H1 (cell line): ENCODE measurements around the gene CLPSL2. TPM values are rescaled to one million over a fixed set of nuclear protein-coding genes. Genes with fewer than 3 reads are reported as not detected.

ENCODE experiments used
- CTCF ChIA-PET: fragments of 300-600 bp; sonication (Branson Sonifier 250); formaldehyde crosslinking; loops from one replicate; lab custom pipeline; 2021; ENCODE audit not compliant: partially characterized antibody; lab: Charles Lee
- POLR2A ChIA-PET: fragments of 300-600 bp; sonication (Branson Sonifier 250); formaldehyde crosslinking; loops from one replicate; lab custom pipeline; 2021; ENCODE audit warnings: inconsistent platforms; ENCODE audit not compliant: partially characterized antibody; lab: Charles Lee
- DNase-seq, 2 experiments: peaks; one replicate each; pipeline versions ENCODE4 v3.0.0 to v3.0.0-alpha.2; 2010 to 2022; ENCODE audit warnings: low spot score in 2 of 2, low read depth in 1 of 2, mixed read lengths in 1 of 2
- FAIRE-seq: peaks from 2 replicates; lab custom pipeline; 2011; peaks lifted over from hg19 to GRCh38; lab: Jason Lieb, UNC
- H2AFZ ChIP-seq: 2 replicates; pipeline ENCODE4 v1.8.1; 2012; ENCODE audit warnings: low read length, inconsistent platforms
- H2AK5ac ChIP-seq: 2 replicates; pipeline ENCODE4 v1.6.1; 2013; ENCODE audit warnings: low read depth, low read length
- H2BK120ac ChIP-seq: replicated peaks from 2 replicates; pipeline ENCODE3; 2013; ENCODE audit warnings: low read depth, low read length, inconsistent platforms
- H2BK12ac ChIP-seq: 2 replicates; pipeline ENCODE4 v1.6.1; 2013; ENCODE audit warnings: low read depth, low read length
- H2BK15ac ChIP-seq: 2 replicates; pipeline ENCODE4 v1.6.1; 2013; ENCODE audit warnings: low read length
- H2BK20ac ChIP-seq: 2 replicates; pipeline ENCODE4 v1.6.1; 2013; ENCODE audit warnings: low read length
- H2BK5ac ChIP-seq: 2 replicates; pipeline ENCODE4 v1.6.1; 2013; ENCODE audit warnings: low read depth, low read length
- H3K14ac ChIP-seq: 2 replicates; pipeline ENCODE4 v1.6.1; 2013; ENCODE audit warnings: inconsistent platforms; ENCODE audit not compliant: insufficient read length
- H3K18ac ChIP-seq: 2 replicates; pipeline ENCODE4 v1.6.1; 2013; ENCODE audit warnings: low read length; ENCODE audit errors: extremely low read depth
- H3K23ac ChIP-seq: 2 replicates; pipeline ENCODE4 v1.6.1; 2013; ENCODE audit warnings: inconsistent platforms; ENCODE audit not compliant: insufficient read length
- H3K23me2 ChIP-seq: 2 replicates; pipeline ENCODE4 v1.6.1; 2013; ENCODE audit warnings: low read depth, low read length
- H3K27ac ChIP-seq: 2 replicates; pipeline ENCODE4 v1.6.1; 2011; ENCODE audit warnings: low read depth, low read length, inconsistent platforms
- H3K27me3 ChIP-seq, 4 experiments: replicated peaks in 1 of 4; 1 replicate in 1 of 4; 2 replicates in 3 of 4; pipeline versions ENCODE4 v1.6.1 to v1.8.1; 2011 to 2013; ENCODE audit warnings: low read length in 3 of 4, mild to moderate bottlenecking in 3 of 4, inconsistent platforms in 2 of 4, mixed read lengths in 2 of 4, moderate library complexity in 1 of 4; ENCODE audit not compliant: control insufficient read depth in 3 of 4, insufficient read depth in 3 of 4; ENCODE audit errors: extremely low read depth in 1 of 4
- H3K36me3 ChIP-seq, 4 experiments: 2 replicates each; pipeline versions ENCODE4 v1.6.1 to v1.8.1; 2011 to 2013; ENCODE audit warnings: mild to moderate bottlenecking in 4 of 4, low read length in 3 of 4, moderate library complexity in 2 of 4, control low read depth in 1 of 4, inconsistent platforms in 1 of 4; ENCODE audit not compliant: insufficient read depth in 4 of 4, control insufficient read depth in 2 of 4
- H3K4ac ChIP-seq: replicated peaks from 2 replicates; pipeline ENCODE3; 2013; ENCODE audit warnings: low read length, low read depth, mixed read lengths, inconsistent platforms; ENCODE audit not compliant: insufficient read length
- H3K4me1 ChIP-seq, 4 experiments: replicated peaks in 1 of 4; 1 replicate in 1 of 4; 2 replicates in 3 of 4; pipeline versions ENCODE4 v1.6.1 to v1.8.1; 2011 to 2013; ENCODE audit warnings: low read length in 3 of 4, inconsistent platforms in 2 of 4, mixed read lengths in 1 of 4; ENCODE audit not compliant: insufficient read depth in 4 of 4, control insufficient read depth in 3 of 4
- H3K4me2 ChIP-seq, 2 experiments: 2 replicates each; pipeline versions ENCODE4 v1.6.1 to v1.8.1; 2011 to 2013; ENCODE audit warnings: low read depth in 2 of 2, low read length in 2 of 2, control low read depth in 1 of 2, inconsistent platforms in 1 of 2, mild to moderate bottlenecking in 1 of 2; ENCODE audit not compliant: insufficient read depth in 1 of 2
- H3K4me3 ChIP-seq, 4 experiments: fragments of 200-600, 300-600 bp in 1 of 4; sonication (generic), shearing (Covaris generic), sonication (Bioruptor Twin) in 1 of 4; 2 replicates each; pipeline versions ENCODE4 v1.5.1 to v1.8.1; 2011 to 2016; ENCODE audit warnings: low read length in 4 of 4, low read depth in 3 of 4, control low read depth in 2 of 4, inconsistent platforms in 2 of 4, mild to moderate bottlenecking in 2 of 4, mixed read lengths in 1 of 4, moderate library complexity in 1 of 4; ENCODE audit not compliant: insufficient read depth in 2 of 4; ENCODE audit errors: extremely low read depth in 1 of 4
- H3K56ac ChIP-seq: replicated peaks from 2 replicates; pipeline ENCODE3; 2013; ENCODE audit warnings: low read depth, mild to moderate bottlenecking, mixed read lengths, low read length, inconsistent platforms; ENCODE audit not compliant: insufficient read length
- H3K79me1 ChIP-seq: 2 replicates; pipeline ENCODE4 v1.6.1; 2013; ENCODE audit warnings: low read depth, low read length, control low read depth
- H3K79me2 ChIP-seq, 2 experiments: 2 replicates each; pipeline versions ENCODE4 v1.6.1 to v1.8.1; 2012 to 2013; ENCODE audit warnings: low read length in 2 of 2, mild to moderate bottlenecking in 2 of 2, inconsistent platforms in 1 of 2; ENCODE audit not compliant: insufficient read depth in 2 of 2, control insufficient read depth in 1 of 2
- H3K9ac ChIP-seq, 4 experiments: replicated peaks in 1 of 4; 1 replicate in 1 of 4; 2 replicates in 3 of 4; pipeline versions ENCODE4 v1.6.1 to v1.8.1; 2011 to 2013; ENCODE audit warnings: low read depth in 3 of 4, low read length in 3 of 4, control low read depth in 2 of 4, mild to moderate bottlenecking in 2 of 4, moderate library complexity in 2 of 4, inconsistent platforms in 1 of 4; ENCODE audit errors: extremely low read depth in 1 of 4
- H3K9me3 ChIP-seq, 2 experiments: 2 replicates each; pipeline versions ENCODE4 v1.6.1 to v1.8.1; 2012 to 2013; ENCODE audit warnings: mild to moderate bottlenecking in 2 of 2, moderate library complexity in 2 of 2, control low read depth in 1 of 2, inconsistent platforms in 1 of 2, low read depth in 1 of 2, low read length in 1 of 2, mixed read lengths in 1 of 2; ENCODE audit not compliant: insufficient read depth in 2 of 2
- H4K20me1 ChIP-seq, 2 experiments: replicated peaks in 1 of 2; 2 replicates each; pipeline versions ENCODE3 to v1.8.1; 2011 to 2013; ENCODE audit warnings: inconsistent platforms in 2 of 2, low read length in 2 of 2, mild to moderate bottlenecking in 1 of 2; ENCODE audit not compliant: insufficient read depth in 2 of 2, control insufficient read depth in 1 of 2
- H4K5ac ChIP-seq: 2 replicates; pipeline ENCODE4 v1.6.1; 2013; ENCODE audit warnings: low read length, low read depth, mixed read lengths, inconsistent platforms; ENCODE audit not compliant: insufficient read length
- H4K8ac ChIP-seq: 2 replicates; pipeline ENCODE4 v1.8.0; 2013; ENCODE audit warnings: mild to moderate bottlenecking, moderate library complexity, low read length, inconsistent platforms; ENCODE audit not compliant: insufficient read depth; ENCODE audit errors: extremely low read depth
- H4K91ac ChIP-seq: replicated peaks from 2 replicates; pipeline ENCODE3; 2013; ENCODE audit warnings: low read length, mixed read lengths, inconsistent platforms; ENCODE audit not compliant: insufficient read length
- ASH2L ChIP-seq: fragments of 200-600, 300-600 bp; sonication (generic); IDR thresholded peaks from one replicate; pipeline ENCODE4 v1.7.1; 2017; ENCODE audit warnings: low read length
- CREB1 ChIP-seq: IDR thresholded peaks from 2 replicates; pipeline ENCODE4 v1.6.1; 2012; ENCODE audit warnings: inconsistent platforms
- KDM1A ChIP-seq: fragments of 200-600, 300-600 bp; sonication (generic); IDR thresholded peaks from 2 replicates; pipeline ENCODE4 v1.7.1; 2016; ENCODE audit warnings: mild to moderate bottlenecking, low read length, borderline replicate concordance
- WGBS, 2 experiments: shearing (Covaris generic) in 1 of 2; methylation state at CpG; one replicate each; pipeline versions ENCODE4 v1.1.6 to v1.1.7; 2013 to 2015; ENCODE audit warnings: low lambda C conversion rate in 2 of 2, mixed read lengths in 2 of 2, inconsistent platforms in 1 of 2, low coverage in 1 of 2, missing lambda C conversion rate in 1 of 2; ENCODE audit not compliant: insufficient replicate concordance in 2 of 2, insufficient coverage in 1 of 2, insufficient read length in 1 of 2; ENCODE audit errors: extremely low coverage in 1 of 2, missing lambda C conversion rate in 1 of 2; 5-methylcytosine and 5-hydroxymethylcytosine counted together
- polyA plus RNA-seq, 7 experiments: library from polyadenylated mRNA; depleted of rRNA in 3 of 7; stranded (reverse) in 5 of 7; unstranded in 2 of 7; fragments of >200 nt in 5 of 7; fragments of 200-250 nt in 2 of 7; gene quantifications; 1 replicate in 5 of 7; 2 replicates in 1 of 7; 4 replicates in 1 of 7; pipeline versions ENCODE4 v1.2.1 to v1.2.3, GENCODE V29; 2011 to 2013; ENCODE audit warnings: missing spikeins in 2 of 7, mixed read lengths in 2 of 7
- total RNA-seq: library from RNA; stranded (reverse); fragmentation: NEBNext Ultra II Directional; extraction: Animal tissue kit (Norgen Biotek cat#: 25700); gene quantifications from 2 replicates; pipeline ENCODE4 v1.2.1, GENCODE V29; 2021

Gene CLPSL2
- total and polyA plus RNA-seq, 2 of the 8 experiments (the other 6 are each of a cell fraction or from before 2014, with no cell fraction given): 1.4 to 3.4 TPM

- H2BK15ac ChIP-seq: peak overlapping the region; percentile 37
- H3K4me1 ChIP-seq: peaks cover 11 to 39% (median 30%) of the 10 kb centered on the region in 4 experiments
- H4K20me1 ChIP-seq: no peaks in the 10 kb centered on the region
- peak overlapping the region; percentile 43 to 91 (median 70) for H3K4me3 ChIP-seq
- FAIRE-seq: no peak
- peak overlapping the region; percentile 81 for H2BK120ac ChIP-seq
- no peak for DNase-seq
- H3K4me2 ChIP-seq: peak overlapping the region; percentile 74 to 89
- H3K23me2 ChIP-seq: peaks cover 22% of the 10 kb centered on the region
- TF ChIP-seq KDM1A: peak; percentile 90
- TF ChIP-seq CREB1: no peak
- TF ChIP-seq ASH2L: peak; percentile 32
- no peak overlapping the region for H4K8ac ChIP-seq
- H3K36me3 ChIP-seq: no peaks in the 10 kb centered on the region
- H2AFZ ChIP-seq: no peak overlapping the region
- H2BK12ac ChIP-seq: 0 out of 2 replicates have a peak overlapping the region, but pooled peaks have one; percentile 7
- peak overlapping the region; percentile 90 for H4K91ac ChIP-seq
- no peaks in the 10 kb centered on the region for H3K79me1 ChIP-seq
- peak overlapping the region; percentile 2 for H2AK5ac ChIP-seq
- peak overlapping the region; percentile 90 for H4K5ac ChIP-seq
- peak overlapping the region; percentile 80; the same call in 1 of the 2 replicates for H3K18ac ChIP-seq
- H3K56ac ChIP-seq: no peak overlapping the region
- H3K9me3 ChIP-seq: no peaks in the 10 kb centered on the region
- H3K14ac ChIP-seq: no peak overlapping the region
- peaks cover 0 to 7% (median 1%) of the 10 kb centered on the region in 4 experiments; a peak in 3 of 7 replicates for H3K27me3 ChIP-seq
- ChIA-PET POLR2A (interaction anchor here (1.4 to 2.7 kb wide), 7 partner anchors 9 to 233 kb away, joined by 4 to 9 read pairs (median 6); partner anchors contain the start of gene FKBP5), CTCF (interaction anchor here (0.9 to 3.8 kb wide), 5 partner anchors 10 to 208 kb away, joined by 3 to 12 read pairs (median 3); no protein-coding TSS in a partner anchor)
- no peaks in the 10 kb centered on the region for H3K79me2 ChIP-seq
- peak overlapping the region in 3 of 4 experiments; percentile 36 to 58 (median 57); a peak in 4 of 7 replicates for H3K9ac ChIP-seq
- no peak overlapping the region for H3K4ac ChIP-seq
- no peak overlapping the region; the same call in 1 of the 2 replicates for H2BK20ac ChIP-seq
- 14% methylated on average over 12 of the region's 15 CpGs; no CpG with 5 or more reads in 1 of the 2 experiments for WGBS, 2 experiments
- peak overlapping the region; percentile 72; the same call in 1 of the 2 replicates for H3K27ac ChIP-seq
- peak overlapping the region; percentile 19; the same call in 1 of the 2 replicates for H2BK5ac ChIP-seq
- no peak overlapping the region for H3K23ac ChIP-seq
These were observed 45.5 kb upstream of the CLPSL2 start for GRCh38 chr6:35730745-35731413.
